Measurements from ENCODE around the gene RNU6-9.
A peak's percentile ranks its signal among the peaks of the same experiment; 100 is the strongest.

RNU6-9 gene

GRCh38 chr19:861141-861755, 32.0 kb upstream of the RNU6-9 start:
- H3K4me3 ChIP-seq (ENCODE audit: low read depth, low read length), result no peak overlapping the region
- no peak for DNase-seq (ENCODE audit: low read depth)

- no peak for DNase-seq (ENCODE audit: low read depth)
- no peak overlapping the region for H3K4me3 ChIP-seq (ENCODE audit: low read depth, low read length)
These were observed 31.3 kb upstream of the RNU6-9 start for GRCh38 chr19:861756-862580.

GRCh38 chr19:862581-863314, 30.5 kb upstream of the RNU6-9 start:
- DNase-seq (ENCODE audit: low read depth), result no peak
- no peak overlapping the region for H3K4me3 ChIP-seq (ENCODE audit: low read depth, low read length)

- no peak for DNase-seq (ENCODE audit: low read depth)
- H3K4me3 ChIP-seq (ENCODE audit: low read depth, low read length), result no peak overlapping the region
These were observed 30.0 kb upstream of the RNU6-9 start for GRCh38 chr19:863315-863620.

- H3K4me3 ChIP-seq (ENCODE audit: low read depth, low read length), result no peak overlapping the region
- no peak for DNase-seq (ENCODE audit: low read depth)
These were observed 26.4 kb upstream of the RNU6-9 start for GRCh38 chr19:866769-867300.

- no peak overlapping the region for H3K4me3 ChIP-seq (ENCODE audit: low read depth, low read length)
- no peak for DNase-seq (ENCODE audit: low read depth)
These were observed 25.9 kb upstream of the RNU6-9 start for GRCh38 chr19:867301-867793.

GRCh38 chr19:867855-868457, 25.3 kb upstream of the RNU6-9 start:
- no peak for DNase-seq (ENCODE audit: low read depth)
- H3K4me3 ChIP-seq (ENCODE audit: low read depth, low read length), result no peak overlapping the region

GRCh38 chr19:868458-869244, 24.6 kb upstream of the RNU6-9 start:
- H3K4me3 ChIP-seq (ENCODE audit: low read depth, low read length), result no peak overlapping the region
- DNase-seq (ENCODE audit: low read depth), result no peak

- DNase-seq (ENCODE audit: low read depth), result peak; percentile 80
- H3K4me3 ChIP-seq (ENCODE audit: low read depth, low read length), result no peak overlapping the region
These were observed 23.8 kb upstream of the RNU6-9 start for GRCh38 chr19:869245-870177.

GRCh38 chr19:870314-870713, 23.0 kb upstream of the RNU6-9 start:
- no peak for DNase-seq (ENCODE audit: low read depth)
- H3K4me3 ChIP-seq (ENCODE audit: low read depth, low read length), result no peak overlapping the region

GRCh38 chr19:870963-871401, 22.3 kb upstream of the RNU6-9 start:
- no peak for DNase-seq (ENCODE audit: low read depth)
- no peak overlapping the region for H3K4me3 ChIP-seq (ENCODE audit: low read depth, low read length)

GRCh38 chr19:871446-872265, 21.6 kb upstream of the RNU6-9 start:
- no peak overlapping the region for H3K4me3 ChIP-seq (ENCODE audit: low read depth, low read length)

GRCh38 chr19:872266-872951, 20.9 kb upstream of the RNU6-9 start:
- no peak for DNase-seq (ENCODE audit: low read depth)
- H3K4me3 ChIP-seq (ENCODE audit: low read depth, low read length), result no peak overlapping the region

More at GRCh38 chr19:871446-872265, 21.6 kb upstream of the RNU6-9 start:
- no peak for DNase-seq (ENCODE audit: low read depth)

GRCh38 chr19:873084-873483, 20.2 kb upstream of the RNU6-9 start:
- no peak overlapping the region for H3K4me3 ChIP-seq (ENCODE audit: low read depth, low read length)
- no peak for DNase-seq (ENCODE audit: low read depth)

- H3K4me3 ChIP-seq (ENCODE audit: low read depth, low read length), result no peak overlapping the region
- DNase-seq (ENCODE audit: low read depth), result no peak
These were observed 19.7 kb upstream of the RNU6-9 start for GRCh38 chr19:873561-874041.

GRCh38 chr19:875265-875879, 17.9 kb upstream of the RNU6-9 start:
- H3K4me3 ChIP-seq (ENCODE audit: low read depth, low read length), result no peak overlapping the region
- DNase-seq (ENCODE audit: low read depth), result no peak

Data from skeletal muscle cell (primary cell).